WTC11 (cell line): ENCODE measurements around the gene KIR2DL3.
"Not testable (repeated sequence)": the region's sequence is repeated elsewhere in the genome, so short reads cannot be mapped to it uniquely, and the experiment has no call there.

Experiments
- IRF2 ChIP-seq: sonication (generic); formaldehyde crosslinking; IDR thresholded peaks from 2 replicates; pipeline ENCODE4 v1.8.0; 2022; ENCODE audit warnings: low read depth, missing genetic modification reagents, borderline replicate concordance
- TEAD1 ChIP-seq: sonication (generic); formaldehyde crosslinking; IDR thresholded peaks from 2 replicates; pipeline ENCODE4 v1.8.0; 2022; ENCODE audit warnings: mild to moderate bottlenecking, missing genetic modification reagents
- ZNF121 ChIP-seq: sonication (generic); formaldehyde crosslinking; IDR thresholded peaks from 2 replicates; pipeline ENCODE4 v1.8.0; 2023; ENCODE audit warnings: missing genetic modification reagents
- TF ChIP-seq, protein P1 (sequence below): fragments of 200-600 bp; IDR thresholded peaks from 2 replicates; pipeline ENCODE4 v1.8.0; 2022; ENCODE audit warnings: antibody characterized with exemption
- TF ChIP-seq, protein P2 (sequence below): sonication (generic); formaldehyde crosslinking; IDR thresholded peaks from 2 replicates; pipeline ENCODE4 v1.8.0; 2022; ENCODE audit warnings: mild to moderate bottlenecking, missing genetic modification reagents

DNA sequence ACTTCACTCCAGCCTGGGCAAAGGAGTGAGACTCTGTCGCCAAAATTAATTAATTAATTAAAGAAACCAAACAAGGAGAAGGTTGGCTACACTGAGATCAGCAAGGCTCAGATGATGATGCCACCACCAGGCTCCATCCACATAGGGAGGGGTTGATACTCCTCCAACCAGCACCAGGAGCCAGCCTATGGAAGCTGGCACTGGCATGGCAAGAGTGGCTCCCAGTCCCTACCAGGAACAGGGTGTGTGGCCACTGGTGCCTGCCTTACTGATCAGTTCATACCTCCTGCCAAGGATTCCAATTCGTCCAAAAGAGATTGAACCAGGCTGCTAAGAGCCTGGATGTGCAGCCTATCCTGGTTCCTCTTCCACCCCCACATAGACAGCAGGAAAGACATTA is 34.4 kb downstream of the KIR2DL3 start:
- not testable (repeated sequence) for TF ChIP-seq ZNF121 (CRISPR knock-in tag); TEAD1; IRF2 (CRISPR knock-in tag)
- TF ChIP-seq, protein P1, sequence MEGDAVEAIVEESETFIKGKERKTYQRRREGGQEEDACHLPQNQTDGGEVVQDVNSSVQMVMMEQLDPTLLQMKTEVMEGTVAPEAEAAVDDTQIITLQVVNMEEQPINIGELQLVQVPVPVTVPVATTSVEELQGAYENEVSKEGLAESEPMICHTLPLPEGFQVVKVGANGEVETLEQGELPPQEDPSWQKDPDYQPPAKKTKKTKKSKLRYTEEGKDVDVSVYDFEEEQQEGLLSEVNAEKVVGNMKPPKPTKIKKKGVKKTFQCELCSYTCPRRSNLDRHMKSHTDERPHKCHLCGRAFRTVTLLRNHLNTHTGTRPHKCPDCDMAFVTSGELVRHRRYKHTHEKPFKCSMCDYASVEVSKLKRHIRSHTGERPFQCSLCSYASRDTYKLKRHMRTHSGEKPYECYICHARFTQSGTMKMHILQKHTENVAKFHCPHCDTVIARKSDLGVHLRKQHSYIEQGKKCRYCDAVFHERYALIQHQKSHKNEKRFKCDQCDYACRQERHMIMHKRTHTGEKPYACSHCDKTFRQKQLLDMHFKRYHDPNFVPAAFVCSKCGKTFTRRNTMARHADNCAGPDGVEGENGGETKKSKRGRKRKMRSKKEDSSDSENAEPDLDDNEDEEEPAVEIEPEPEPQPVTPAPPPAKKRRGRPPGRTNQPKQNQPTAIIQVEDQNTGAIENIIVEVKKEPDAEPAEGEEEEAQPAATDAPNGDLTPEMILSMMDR = not testable (repeated sequence)
- TF ChIP-seq, protein P2, sequence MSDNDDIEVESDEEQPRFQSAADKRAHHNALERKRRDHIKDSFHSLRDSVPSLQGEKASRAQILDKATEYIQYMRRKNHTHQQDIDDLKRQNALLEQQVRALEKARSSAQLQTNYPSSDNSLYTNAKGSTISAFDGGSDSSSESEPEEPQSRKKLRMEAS (CRISPR knock-in tag) = not testable (repeated sequence)
